ENCODE data around the gene HTRA1.

GRCh38 chr10:122413327-122413726 lies 48.0 kb upstream of the HTRA1 start:
- TF ChIP-seq, protein P1, sequence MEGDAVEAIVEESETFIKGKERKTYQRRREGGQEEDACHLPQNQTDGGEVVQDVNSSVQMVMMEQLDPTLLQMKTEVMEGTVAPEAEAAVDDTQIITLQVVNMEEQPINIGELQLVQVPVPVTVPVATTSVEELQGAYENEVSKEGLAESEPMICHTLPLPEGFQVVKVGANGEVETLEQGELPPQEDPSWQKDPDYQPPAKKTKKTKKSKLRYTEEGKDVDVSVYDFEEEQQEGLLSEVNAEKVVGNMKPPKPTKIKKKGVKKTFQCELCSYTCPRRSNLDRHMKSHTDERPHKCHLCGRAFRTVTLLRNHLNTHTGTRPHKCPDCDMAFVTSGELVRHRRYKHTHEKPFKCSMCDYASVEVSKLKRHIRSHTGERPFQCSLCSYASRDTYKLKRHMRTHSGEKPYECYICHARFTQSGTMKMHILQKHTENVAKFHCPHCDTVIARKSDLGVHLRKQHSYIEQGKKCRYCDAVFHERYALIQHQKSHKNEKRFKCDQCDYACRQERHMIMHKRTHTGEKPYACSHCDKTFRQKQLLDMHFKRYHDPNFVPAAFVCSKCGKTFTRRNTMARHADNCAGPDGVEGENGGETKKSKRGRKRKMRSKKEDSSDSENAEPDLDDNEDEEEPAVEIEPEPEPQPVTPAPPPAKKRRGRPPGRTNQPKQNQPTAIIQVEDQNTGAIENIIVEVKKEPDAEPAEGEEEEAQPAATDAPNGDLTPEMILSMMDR (IDR thresholded peaks at IDR 0.05 in 2 of 3, conservative IDR thresholded peaks at IDR 0.05 in 1 of 3; ENCODE audit: insufficient read depth in 2 of 3, low read depth in 1 of 3, low read length in 3 of 3): no peak
- TF ChIP-seq FOS (IDR thresholded peaks at IDR 0.05; ENCODE audit: extremely low read depth, insufficient read length) (no peak), POLR2A (conservative IDR thresholded peaks at IDR 0.05) (no peak), MYC (IDR thresholded peaks at IDR 0.05; ENCODE audit: low read depth, low read length) (no peak), MYC (CRISPR knock-in tag; IDR thresholded peaks at IDR 0.05; ENCODE audit: borderline replicate concordance, low read depth) (no peak), SRF (CRISPR knock-in tag; IDR thresholded peaks at IDR 0.05) (no peak), PREB (CRISPR knock-in tag; IDR thresholded peaks at IDR 0.05) (no peak), ZNF274 (IDR thresholded peaks at IDR 0.05; ENCODE audit: borderline replicate concordance, low read depth, low read length) (no peak), MYNN (IDR thresholded peaks at IDR 0.05) (no peak), MYNN (CRISPR knock-in tag; IDR thresholded peaks at IDR 0.05) (no peak), ZBTB8A (IDR thresholded peaks at IDR 0.05; ENCODE audit: partially characterized antibody) (no peak), ZZZ3 (IDR thresholded peaks at IDR 0.05) (no peak)
- TF ChIP-seq, protein P2, sequence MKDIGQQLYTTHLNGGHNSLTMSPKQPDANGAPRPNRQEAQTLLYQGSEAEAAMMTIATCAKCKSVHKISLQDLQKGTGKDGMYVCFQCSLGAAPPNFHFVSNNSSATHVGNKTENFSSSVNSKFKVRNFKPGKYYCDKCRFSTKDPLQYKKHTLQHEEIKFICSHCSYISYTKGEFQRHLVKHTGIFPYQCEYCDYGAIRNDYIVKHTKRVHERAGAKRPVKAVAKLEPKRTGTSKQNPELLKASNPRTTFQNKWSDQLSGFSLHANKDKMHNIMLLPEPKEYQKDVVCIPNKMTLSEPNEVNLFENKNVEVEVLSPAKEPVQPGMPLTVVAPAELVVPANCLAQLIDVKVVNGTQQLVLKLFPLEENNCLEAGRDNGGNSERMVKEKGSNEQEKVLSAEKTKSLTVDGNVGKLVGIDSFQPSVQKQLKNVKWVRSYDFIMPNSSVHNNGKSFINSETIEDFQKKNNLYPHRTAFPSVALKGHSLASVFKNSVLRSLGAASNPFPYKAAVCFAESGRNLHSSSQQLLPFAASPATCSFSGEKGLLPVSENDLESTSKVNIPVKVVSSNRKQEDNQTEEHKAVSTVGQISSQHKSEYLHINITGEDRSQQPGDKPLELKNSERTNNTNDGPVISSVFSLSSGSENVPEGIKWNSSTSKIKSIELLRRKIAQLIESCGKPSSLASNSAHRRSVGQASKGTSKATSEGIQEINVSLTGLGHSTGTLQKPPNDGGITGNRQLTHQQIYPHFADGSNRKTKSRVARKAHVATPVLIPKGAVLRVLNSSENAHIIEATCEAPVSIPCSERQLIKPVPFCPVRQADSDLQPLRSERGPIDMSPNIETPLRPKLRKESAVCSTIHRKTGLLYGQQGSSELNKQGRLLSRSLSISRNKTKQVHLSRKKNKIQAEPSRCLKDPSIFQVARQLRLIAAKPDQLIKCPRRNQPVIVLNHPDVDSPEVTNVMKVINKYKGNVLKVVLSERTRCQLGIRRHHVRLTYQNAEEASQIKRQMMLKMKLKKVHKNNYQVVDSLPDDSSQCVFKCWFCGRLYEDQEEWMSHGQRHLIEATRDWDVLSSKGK (CRISPR knock-in tag; IDR thresholded peaks at IDR 0.05): no peak

All from K562 (cell line).